Measurements from ENCODE around the gene PIP4K2A. TPM values are rescaled to one million over a fixed set of nuclear protein-coding genes. Genes with fewer than 3 reads are reported as not detected.

The PIP4K2A gene
- total and polyA plus RNA-seq, 2 of the 8 experiments (the other 6 are each of a cell fraction or from before 2014, with no cell fraction given) = 19.0 to 60.9 TPM

DNA sequence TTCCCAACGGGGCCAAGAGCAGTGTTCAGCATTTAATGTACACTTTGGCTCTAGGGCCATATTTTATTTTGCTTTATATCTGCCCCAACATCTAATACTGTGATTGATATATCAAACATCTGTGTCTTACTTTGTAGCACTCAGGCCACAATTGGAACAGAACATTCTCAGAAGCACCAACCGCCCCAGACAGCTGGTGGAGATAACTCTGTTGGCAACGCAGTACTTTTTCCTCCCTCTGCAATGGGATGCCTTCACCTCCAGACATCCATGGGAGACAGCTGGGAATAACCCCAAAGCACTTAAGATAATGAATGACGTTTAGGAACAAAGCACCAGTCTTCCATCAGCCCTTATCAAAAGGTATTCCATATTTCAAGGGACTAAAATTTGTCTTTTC lies 57.4 kb downstream of the PIP4K2A start:
- Histone ChIP-seq H3K79me1 (ENCODE audit: low read depth, low read length) (peaks cover 8% of the 10 kb centered on the region), H3K4ac (replicated peaks; ENCODE audit: insufficient read length, low read depth, low read length) (no peak overlapping the region), H3K18ac (ENCODE audit: extremely low read depth, low read length) (no peak overlapping the region), H3K79me2 (ENCODE audit: control insufficient read depth in 1 of 2, insufficient read depth in 2 of 2, low read length in 2 of 2) (peaks cover 0 to 86% of the 10 kb centered on the region in 2 experiments; a peak in 2 of 4 replicates), H2BK5ac (ENCODE audit: low read depth, low read length) (no peak overlapping the region), H2BK20ac (ENCODE audit: low read length) (no peak overlapping the region), H2BK15ac (ENCODE audit: low read length) (no peak overlapping the region), H4K20me1 (replicated peaks in 1 of 2; ENCODE audit: control insufficient read depth in 1 of 2, insufficient read depth in 2 of 2, low read length in 2 of 2) (peaks cover 0 to 4% of the 10 kb centered on the region in 2 experiments), H3K36me3 (ENCODE audit: control insufficient read depth in 2 of 4, insufficient read depth in 4 of 4, low read length in 3 of 4) (no peaks in the 10 kb centered on the region), H3K23ac (ENCODE audit: insufficient read length) (no peak overlapping the region), H3K56ac (replicated peaks; ENCODE audit: insufficient read length, low read depth, low read length) (no peak overlapping the region), H3K27me3 (replicated peaks in 1 of 4; ENCODE audit: control insufficient read depth in 3 of 4, extremely low read depth in 1 of 4, insufficient read depth in 3 of 4, low read length in 3 of 4) (no peaks in the 10 kb centered on the region), H2AK5ac (ENCODE audit: low read depth, low read length) (no peak overlapping the region), H3K14ac (ENCODE audit: insufficient read length) (no peak overlapping the region), H3K27ac (ENCODE audit: low read depth, low read length) (no peak overlapping the region), H4K91ac (replicated peaks; ENCODE audit: insufficient read length, low read length) (no peak overlapping the region), H4K5ac (ENCODE audit: insufficient read length, low read depth, low read length) (no peak overlapping the region), H3K4me3 (ENCODE audit: extremely low read depth in 1 of 4, insufficient read depth in 2 of 4, low read depth in 3 of 4, low read length in 4 of 4) (no peak overlapping the region), H2AFZ (ENCODE audit: low read length) (no peak overlapping the region), H3K9me3 (ENCODE audit: insufficient read depth in 2 of 2, low read depth in 1 of 2, low read length in 1 of 2) (no peaks in the 10 kb centered on the region), H2BK12ac (ENCODE audit: low read depth, low read length) (no peak overlapping the region), H2BK120ac (replicated peaks; ENCODE audit: low read depth, low read length) (no peak overlapping the region), H4K8ac (ENCODE audit: extremely low read depth, insufficient read depth, low read length) (no peak overlapping the region), H3K4me1 (replicated peaks in 1 of 4; ENCODE audit: control insufficient read depth in 3 of 4, insufficient read depth in 4 of 4, low read length in 3 of 4) (peaks cover 2 to 20% (median 9%) of the 10 kb centered on the region in 4 experiments; a peak in 6 of 7 replicates), H3K4me2 (ENCODE audit: insufficient read depth in 1 of 2, low read depth in 2 of 2, low read length in 2 of 2) (no peak overlapping the region), H3K9ac (replicated peaks in 1 of 4; ENCODE audit: extremely low read depth in 1 of 4, low read depth in 3 of 4, low read length in 3 of 4) (no peak overlapping the region), H3K23me2 (ENCODE audit: low read depth, low read length) (no peaks in the 10 kb centered on the region)
- TF ChIP-seq ASH2L (IDR thresholded peaks at IDR 0.05; ENCODE audit: low read length) (no peak), KDM5A (IDR thresholded peaks at IDR 0.05; ENCODE audit: low read length) (no peak), EP300 (IDR thresholded peaks at IDR 0.05; ENCODE audit: borderline replicate concordance in 1 of 2, low read depth in 2 of 2, low read length in 2 of 2) (no peak), TCF12 (IDR thresholded peaks at IDR 0.05; ENCODE audit: low read depth, low read length) (no peak), POLR2A (IDR thresholded peaks at IDR 0.05; ENCODE audit: control extremely low read depth in 1 of 2, low read depth in 2 of 2, low read length in 2 of 2) (no peak), TBP (IDR thresholded peaks at IDR 0.05; ENCODE audit: low read depth, low read length) (no peak), EZH2 (IDR thresholded peaks at IDR 0.05; ENCODE audit: low read depth, low read length, severe bottlenecking) (no peak)
- ChIA-PET CTCF (ENCODE audit: partially characterized antibody) (interaction anchor here (1.0 to 2.3 kb wide), 3 partner anchors 12 to 55 kb away, joined by 3 to 6 read pairs (median 4); no protein-coding TSS in a partner anchor), POLR2A (ENCODE audit: partially characterized antibody) (interaction anchor here (1.0 kb wide), 1 partner anchor 24 kb away, joined by 3 read pairs; no protein-coding TSS in a partner anchor)
- DNase-seq (ENCODE audit: low read depth in 1 of 2, low spot score in 2 of 2) (no peak), FAIRE-seq (no peak)
- WGBS, 2 experiments (ENCODE audit: extremely low coverage in 1 of 2, insufficient coverage in 1 of 2, insufficient read length in 1 of 2, insufficient replicate concordance in 2 of 2, low coverage in 1 of 2, low lambda C conversion rate in 2 of 2, missing lambda C conversion rate in 1 of 2) = 79% methylated on average over 4 of the region's 4 CpGs; no CpG with 5 or more reads in 1 of the 2 experiments

Data from H1 (cell line).